ENCODE results near the gene PTPRQ.

GRCh38 chr12:80641936-80642335 is 197.9 kb downstream of the PTPRQ start:
- no peak for TF ChIP-seq CTCF (IDR thresholded peaks at IDR 0.05)
- no peak for TF ChIP-seq POLR2A (IDR thresholded peaks at IDR 0.05)

Measured in right lobe of liver (tissue), 4 donors.